HEK293 (cell line): ENCODE data around the gene TAF15.

Experiments used
- GLI2 ChIP-seq: fragments of 450-650 bp; formaldehyde crosslinking; IDR thresholded peaks from 2 replicates; pipeline ENCODE4; 2017; ENCODE audit warnings: missing biosample characterization, missing genetic modification characterization, low read depth, borderline replicate concordance
- KLF16 ChIP-seq: fragments of 450-650 bp; formaldehyde crosslinking; IDR thresholded peaks from 2 replicates; pipeline ENCODE4 v1.5.1; 2017; ENCODE audit warnings: missing biosample characterization, missing genetic modification characterization
- PRDM1 ChIP-seq: fragments of 450-650 bp; formaldehyde crosslinking; IDR thresholded peaks from 2 replicates; pipeline ENCODE4; 2016; ENCODE audit warnings: missing biosample characterization, missing genetic modification characterization
- TCF7L2 ChIP-seq: IDR thresholded peaks from 2 replicates; pipeline ENCODE4 v1.6.1; 2011; ENCODE audit warnings: low read depth, mild to moderate bottlenecking, inconsistent platforms, low read length, moderate library complexity, borderline replicate concordance
- ZBTB17 ChIP-seq: fragments of 450-650 bp; formaldehyde crosslinking; IDR thresholded peaks from 2 replicates; pipeline ENCODE4 v1.5.1; 2016; ENCODE audit warnings: missing biosample characterization, missing genetic modification characterization
- ZNF292 ChIP-seq: fragments of 450-650 bp; formaldehyde crosslinking; IDR thresholded peaks from 2 replicates; pipeline ENCODE4 v1.5.1; 2016; ENCODE audit warnings: low read depth, missing biosample characterization, missing genetic modification characterization, borderline replicate concordance
- ZNF600 ChIP-seq: fragments of 450-650 bp; formaldehyde crosslinking; IDR thresholded peaks from 2 replicates; pipeline ENCODE4 v1.5.1; 2016; ENCODE audit warnings: missing biosample characterization, missing genetic modification characterization
- ZNF76 ChIP-seq: fragments of 450-650 bp; formaldehyde crosslinking; IDR thresholded peaks from 2 replicates; pipeline ENCODE4; 2016; ENCODE audit warnings: low read depth, missing biosample characterization, missing genetic modification characterization, borderline replicate concordance
- ZNF776 ChIP-seq: fragments of 450-650 bp; formaldehyde crosslinking; IDR thresholded peaks from 2 replicates; pipeline ENCODE4 v1.5.0; 2017; ENCODE audit warnings: missing biosample characterization, missing genetic modification characterization, borderline replicate concordance
- TF ChIP-seq, protein P1 (sequence below): fragments of 450-650 bp; formaldehyde crosslinking; IDR thresholded peaks from 2 replicates; pipeline ENCODE4 v1.5.1; 2016; ENCODE audit warnings: missing biosample characterization, missing genetic modification characterization
- TF ChIP-seq, protein P2 (sequence below): fragments of 450-650 bp; formaldehyde crosslinking; IDR thresholded peaks from 2 replicates; pipeline ENCODE4 v1.5.1; 2016; ENCODE audit warnings: missing biosample characterization, missing genetic modification characterization

DNA sequence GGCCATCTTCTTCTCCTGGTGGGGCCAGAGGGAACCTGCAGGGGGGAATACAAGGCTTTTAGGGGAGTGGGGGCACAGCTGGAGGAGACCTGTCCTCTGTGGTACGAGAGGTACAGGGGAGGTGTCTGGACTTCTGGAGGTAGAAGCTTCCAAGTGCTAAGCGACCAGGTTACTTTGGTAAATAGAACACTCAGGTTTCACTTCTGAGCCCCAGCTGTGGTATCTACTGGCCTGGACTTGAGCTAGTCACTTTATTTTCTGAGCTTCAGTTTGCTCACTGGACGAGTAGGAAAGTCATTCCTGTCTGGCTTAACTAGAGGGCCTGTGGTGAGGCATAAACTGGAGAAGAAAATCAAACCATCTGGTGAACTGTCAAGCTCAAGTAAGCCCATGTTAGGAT lies 59.5 kb downstream of the TAF15 start, which contains the start of gene HEATR9:
- TF ChIP-seq ZNF76 (no peak), ZNF776 (tag by site-specific recombination) (no peak), ZNF600 (no peak), KLF16 (tag by site-specific recombination) (no peak), ZBTB17 (tag by site-specific recombination) (no peak), GLI2 (tag by site-specific recombination) (no peak), TCF7L2 (no peak), PRDM1 (no peak), ZNF292 (tag by site-specific recombination) (no peak)
- TF ChIP-seq, protein P1, sequence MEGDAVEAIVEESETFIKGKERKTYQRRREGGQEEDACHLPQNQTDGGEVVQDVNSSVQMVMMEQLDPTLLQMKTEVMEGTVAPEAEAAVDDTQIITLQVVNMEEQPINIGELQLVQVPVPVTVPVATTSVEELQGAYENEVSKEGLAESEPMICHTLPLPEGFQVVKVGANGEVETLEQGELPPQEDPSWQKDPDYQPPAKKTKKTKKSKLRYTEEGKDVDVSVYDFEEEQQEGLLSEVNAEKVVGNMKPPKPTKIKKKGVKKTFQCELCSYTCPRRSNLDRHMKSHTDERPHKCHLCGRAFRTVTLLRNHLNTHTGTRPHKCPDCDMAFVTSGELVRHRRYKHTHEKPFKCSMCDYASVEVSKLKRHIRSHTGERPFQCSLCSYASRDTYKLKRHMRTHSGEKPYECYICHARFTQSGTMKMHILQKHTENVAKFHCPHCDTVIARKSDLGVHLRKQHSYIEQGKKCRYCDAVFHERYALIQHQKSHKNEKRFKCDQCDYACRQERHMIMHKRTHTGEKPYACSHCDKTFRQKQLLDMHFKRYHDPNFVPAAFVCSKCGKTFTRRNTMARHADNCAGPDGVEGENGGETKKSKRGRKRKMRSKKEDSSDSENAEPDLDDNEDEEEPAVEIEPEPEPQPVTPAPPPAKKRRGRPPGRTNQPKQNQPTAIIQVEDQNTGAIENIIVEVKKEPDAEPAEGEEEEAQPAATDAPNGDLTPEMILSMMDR (tag by site-specific recombination), result no peak
- TF ChIP-seq, protein P2, sequence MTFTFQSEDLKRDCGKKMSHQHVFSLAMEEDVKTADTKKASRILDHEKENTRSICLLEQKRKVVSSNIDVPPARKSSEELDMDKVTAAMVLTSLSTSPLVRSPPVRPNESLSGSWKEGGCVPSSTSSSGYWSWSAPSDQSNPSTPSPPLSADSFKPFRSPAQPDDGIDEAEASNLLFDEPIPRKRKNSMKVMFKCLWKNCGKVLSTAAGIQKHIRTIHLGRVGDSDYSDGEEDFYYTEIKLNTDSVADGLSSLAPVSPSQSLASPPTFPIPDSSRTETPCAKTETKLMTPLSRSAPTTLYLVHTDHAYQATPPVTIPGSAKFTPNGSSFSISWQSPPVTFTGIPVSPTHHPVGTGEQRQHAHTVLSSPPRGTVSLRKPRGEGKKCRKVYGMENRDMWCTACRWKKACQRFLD (tag by site-specific recombination), result no peak
